IMR-90 (cell line): ENCODE data around the gene KCNMB3. TPM values are rescaled to one million over a fixed set of nuclear protein-coding genes. Genes with fewer than 3 reads are reported as not detected.

Experiments used
- ATAC-seq: fragments of 200-7000 bp; cut with Tn5 transposase; 2 replicates; pipeline ENCODE4 v1.9.1; 2020; ENCODE audit warnings: low read depth, mild to moderate bottlenecking, moderate library complexity
- BruUV-seq: library from RNA; stranded (reverse); fragments of 400-500 nt; replicated peaks from 2 replicates; lab custom pipeline; 2021; lab: Mats Ljungman, UMichigan
- CTCF ChIA-PET: fragments of 300-600 bp; formaldehyde crosslinking; extraction: SDS; loops from one replicate; lab custom pipeline; 2021; ENCODE audit warnings: antibody characterized with exemption; lab: Yijun Ruan, JAX
- POLR2A ChIA-PET: fragments of 300-600 bp; sonication (Branson Sonifier 250); formaldehyde crosslinking; loops from one replicate; lab custom pipeline; 2022; ENCODE audit warnings: antibody characterized with exemption; ENCODE audit not compliant: unreplicated experiment; lab: Charles Lee
- DNase-seq: peaks from one replicate; pipeline ENCODE4 v3.0.0; 2013
- H2AFZ ChIP-seq: replicated peaks from 2 replicates; pipeline ENCODE3; 2013; ENCODE audit warnings: low read length, mild to moderate bottlenecking; ENCODE audit not compliant: poor library complexity
- H2AK5ac ChIP-seq: 2 replicates; pipeline ENCODE4 v1.6.1; 2013; ENCODE audit warnings: low read depth, low read length, inconsistent platforms
- H2AK9ac ChIP-seq: replicated peaks from 2 replicates; pipeline ENCODE3; 2013; ENCODE audit warnings: mild to moderate bottlenecking, low read depth, low read length, moderate library complexity; ENCODE audit not compliant: poor library complexity
- H2BK120ac ChIP-seq: 2 replicates; pipeline ENCODE4 v1.6.1; 2013; ENCODE audit warnings: low read depth, low read length, inconsistent platforms
- H2BK15ac ChIP-seq: 3 replicates; pipeline ENCODE4 v1.6.1; 2013; ENCODE audit warnings: low read depth, low read length, inconsistent platforms
- H2BK20ac ChIP-seq: 2 replicates; pipeline ENCODE4 v1.6.1; 2013; ENCODE audit warnings: low read depth, mild to moderate bottlenecking, inconsistent platforms, low read length, moderate library complexity
- H2BK5ac ChIP-seq: 2 replicates; pipeline ENCODE4 v1.6.1; 2013; ENCODE audit warnings: mild to moderate bottlenecking, low read depth, low read length, inconsistent platforms; ENCODE audit not compliant: poor library complexity, severe bottlenecking
- H3K14ac ChIP-seq: replicated peaks from 2 replicates; pipeline ENCODE4 v1.6.1; 2013; ENCODE audit warnings: low read depth, low read length, inconsistent platforms
- H3K18ac ChIP-seq: 2 replicates; pipeline ENCODE4 v1.6.1; 2013; ENCODE audit warnings: low read depth, low read length, control low read depth
- H3K23ac ChIP-seq: 2 replicates; pipeline ENCODE4 v1.6.1; 2013; ENCODE audit warnings: low read depth, low read length, inconsistent platforms
- H3K27ac ChIP-seq: 2 replicates; pipeline ENCODE4 v1.5.1; 2013; ENCODE audit warnings: mild to moderate bottlenecking, control low read depth, low read length; ENCODE audit not compliant: insufficient read depth
- H3K27me3 ChIP-seq: 2 replicates; pipeline ENCODE4 v1.6.1; 2013; ENCODE audit warnings: low read length; ENCODE audit not compliant: control insufficient read depth, insufficient read depth
- H3K36me3 ChIP-seq: 2 replicates; pipeline ENCODE4 v1.6.1; 2013; ENCODE audit warnings: low read length, mixed read lengths; ENCODE audit not compliant: control insufficient read depth, insufficient read depth
- H3K4ac ChIP-seq: 2 replicates; pipeline ENCODE4 v1.6.1; 2013; ENCODE audit warnings: low read depth, low read length, inconsistent platforms
- H3K4me1 ChIP-seq: 2 replicates; pipeline ENCODE4 v1.6.1; 2013; ENCODE audit warnings: low read length, mixed read lengths; ENCODE audit not compliant: control insufficient read depth, insufficient read depth
- H3K4me2 ChIP-seq: 2 replicates; pipeline ENCODE4 v1.6.1; 2013; ENCODE audit warnings: low read depth, mild to moderate bottlenecking, control low read depth, low read length, moderate library complexity
- H3K4me3 ChIP-seq: 2 replicates; pipeline ENCODE4 v1.5.1; 2013; ENCODE audit warnings: low read depth, mild to moderate bottlenecking, control low read depth, low read length, moderate library complexity; ENCODE audit not compliant: insufficient read depth
- H3K56ac ChIP-seq: 2 replicates; pipeline ENCODE4 v1.6.1; 2013; ENCODE audit warnings: low read length, inconsistent platforms; ENCODE audit not compliant: insufficient read depth; ENCODE audit errors: extremely low read depth
- H3K79me1 ChIP-seq, 2 experiments: 2 replicates each; pipeline ENCODE4 v1.6.1; 2013; ENCODE audit warnings: low read length in 2 of 2, inconsistent platforms in 1 of 2, low read depth in 1 of 2
- H3K9ac ChIP-seq: 2 replicates; pipeline ENCODE4 v1.6.1; 2013; ENCODE audit warnings: low read depth, low read length, control low read depth
- H3K9me1 ChIP-seq: 2 replicates; pipeline ENCODE4 v1.6.1; 2013; ENCODE audit warnings: low read length, inconsistent platforms; ENCODE audit not compliant: insufficient read depth
- H3K9me3 ChIP-seq: 2 replicates; pipeline ENCODE4 v1.6.1; 2013; ENCODE audit warnings: low read length; ENCODE audit not compliant: control insufficient read depth, insufficient read depth
- H4K20me1 ChIP-seq: 2 replicates; pipeline ENCODE4 v1.6.1; 2013; ENCODE audit warnings: low read length, inconsistent platforms; ENCODE audit not compliant: insufficient read depth
- H4K5ac ChIP-seq: 2 replicates; pipeline ENCODE4 v1.6.1; 2013; ENCODE audit warnings: mild to moderate bottlenecking, low read depth, low read length, control low read depth
- H4K8ac ChIP-seq, 2 experiments: 2 replicates each; pipeline ENCODE4 v1.6.1; 2013; ENCODE audit warnings: low read depth in 2 of 2, low read length in 2 of 2, control low read depth in 1 of 2, inconsistent platforms in 1 of 2
- H4K91ac ChIP-seq: 2 replicates; pipeline ENCODE4 v1.6.1; 2013; ENCODE audit warnings: low read depth, low read length, inconsistent platforms; ENCODE audit not compliant: insufficient read depth
- BHLHE40 ChIP-seq: fragments of 150-350 bp; IDR thresholded peaks from 2 replicates; pipeline ENCODE4 v1.6.1; 2016; ENCODE audit warnings: mild to moderate bottlenecking, low read depth, low read length
- CEBPB ChIP-seq: IDR thresholded peaks from 2 replicates; pipeline ENCODE4 v1.6.1; 2012; ENCODE audit warnings: low read depth, low read length, improper control_type of control experiment
- CHD1 ChIP-seq: IDR thresholded peaks from 2 replicates; pipeline ENCODE4 v1.6.1; 2012; ENCODE audit warnings: low read depth, low read length, improper control_type of control experiment
- FOS ChIP-seq: fragments of 150-350 bp; IDR thresholded peaks from 2 replicates; pipeline ENCODE4 v1.6.1; 2016; ENCODE audit warnings: low read depth, low read length
- MAFK ChIP-seq: IDR thresholded peaks from 2 replicates; pipeline ENCODE4 v1.6.1; 2012; ENCODE audit warnings: low read depth, low read length, improper control_type of control experiment
- MAZ ChIP-seq: IDR thresholded peaks from 2 replicates; pipeline ENCODE4 v1.6.1; 2012; ENCODE audit warnings: low read depth, mild to moderate bottlenecking, low read length, improper control_type of control experiment, moderate library complexity, borderline replicate concordance
- MXI1 ChIP-seq: IDR thresholded peaks from 2 replicates; pipeline ENCODE4 v1.6.1; 2012; ENCODE audit warnings: low read depth, mild to moderate bottlenecking, low read length, moderate library complexity, borderline replicate concordance
- NFE2L2 ChIP-seq: fragments of 150-350 bp; IDR thresholded peaks from 2 replicates; pipeline ENCODE4 v1.6.1; 2016; ENCODE audit warnings: low read depth, mild to moderate bottlenecking, low read length
- POLR2A ChIP-seq: IDR thresholded peaks from 2 replicates; pipeline ENCODE4 v1.6.1; 2012; ENCODE audit warnings: mild to moderate bottlenecking, low read depth, low read length
- RAD21 ChIP-seq: IDR thresholded peaks from 2 replicates; pipeline ENCODE4 v1.6.1; 2012; ENCODE audit warnings: low read length, improper control_type of control experiment
- RCOR1 ChIP-seq: IDR thresholded peaks from 2 replicates; pipeline ENCODE4 v1.6.1; 2012; ENCODE audit warnings: mild to moderate bottlenecking, low read length, improper control_type of control experiment; ENCODE audit not compliant: insufficient replicate concordance
- RFX5 ChIP-seq: IDR thresholded peaks from 2 replicates; pipeline ENCODE4 v1.8.0; 2012; ENCODE audit warnings: low read depth, mild to moderate bottlenecking, low read length, moderate library complexity
- SMC3 ChIP-seq: fragments of 150-350 bp; IDR thresholded peaks from 2 replicates; pipeline ENCODE4 v1.6.1; 2016; ENCODE audit warnings: low read depth, mild to moderate bottlenecking, antibody characterized with exemption, low read length, moderate library complexity
- WGBS, 2 experiments: methylation state at CpG; one replicate each; pipeline versions ENCODE4 v1.1.5 to v1.1.7; 2013; ENCODE audit warnings: missing lambda C conversion rate in 2 of 2; ENCODE audit not compliant: insufficient read length in 1 of 2; ENCODE audit errors: extremely low coverage in 2 of 2; 5-methylcytosine and 5-hydroxymethylcytosine counted together
- dilution Hi-C: fragments of 300-500 bp; cut with HindIII; formaldehyde crosslinking; loops from one replicate; pipeline ENCODE4 v1.14.3; 2018; ENCODE audit warnings: low sequenced_read_pairs; ENCODE audit not compliant: unreplicated experiment
- in situ Hi-C: fragments of 300-500 bp; cut with MboI; formaldehyde crosslinking; loops from 3 replicates; pipeline ENCODE4 v1.14.3; 2019; ENCODE audit warnings: low sequenced_read_pairs, inconsistent platforms, mixed read lengths
- intact Hi-C: fragments of 100-400 bp; cut with micrococcal nuclease; formaldehyde crosslinking; loops from 2 replicates; pipeline ENCODE4 v1.10.0; 2022
- polyA plus RNA-seq, 3 experiments: library from polyadenylated mRNA; depleted of rRNA; stranded (reverse); fragments of >200 nt; gene quantifications; 2 replicates each; pipeline ENCODE4 v1.2.3, GENCODE V29; 2012; ENCODE audit warnings: low replicate concordance in 1 of 3
- total RNA-seq: library from RNA; depleted of rRNA; stranded (reverse); fragments of >200 nt; gene quantifications from 2 replicates; pipeline ENCODE4 v1.2.3, GENCODE V29; 2012
- TF ChIP-seq, protein P1 (sequence below): fragments of 150-350 bp; IDR thresholded peaks from 2 replicates; pipeline ENCODE4 v1.6.1; 2016; ENCODE audit warnings: low read depth, mild to moderate bottlenecking, low read length, moderate library complexity, borderline replicate concordance
- TF ChIP-seq, protein P2 (sequence below): fragments of 150-350 bp; IDR thresholded peaks from 2 replicates; pipeline ENCODE4 v1.6.1; 2017; ENCODE audit warnings: mild to moderate bottlenecking, antibody characterized with exemption, low read length, low read depth
- TF ChIP-seq, protein P3 (sequence below): conservative IDR thresholded peaks from 2 replicates; pipeline ENCODE4 v1.5.1; 2012; ENCODE audit warnings: mild to moderate bottlenecking, low read depth, low read length, improper control_type of control experiment

Gene KCNMB3
- total and polyA plus RNA-seq, 2 of the 4 experiments (the other 2 are of a cell fraction), result 0.72 to 1.2 TPM

DNA sequence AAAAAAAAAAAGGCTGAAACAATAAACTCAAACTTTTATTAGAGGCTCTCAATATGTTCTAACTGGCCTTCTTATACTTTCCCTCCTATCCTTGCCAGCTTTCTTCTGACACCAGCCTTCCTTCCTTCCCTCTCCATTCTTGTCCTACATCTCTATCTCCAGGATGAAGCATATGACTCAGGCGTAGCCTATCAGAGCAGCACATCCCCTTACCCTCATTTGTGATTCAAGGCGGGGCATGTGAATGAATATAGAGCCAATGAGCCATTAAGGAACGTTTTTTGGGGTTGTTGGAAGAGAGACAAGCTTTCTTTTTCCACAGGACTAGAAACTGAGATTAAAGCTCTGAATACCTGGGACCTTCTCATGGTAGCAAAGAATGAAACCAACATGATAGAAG, 25.1 kb upstream of the KCNMB3 start:
- Histone ChIP-seq H3K4me2 (no peak overlapping the region), H3K4ac (no peak overlapping the region), H3K4me3 (no peak overlapping the region), H2BK20ac (no peak overlapping the region), H3K14ac (no peak overlapping the region; the same call in 1 of the 2 replicates), H3K9ac (no peak overlapping the region), H4K20me1 (no peaks in the 10 kb centered on the region), H2BK120ac (no peak overlapping the region), H4K8ac (no peak overlapping the region), H3K4me1 (no peaks in the 10 kb centered on the region), H3K23ac (no peak overlapping the region), H3K36me3 (no peaks in the 10 kb centered on the region), H4K5ac (no peak overlapping the region), H4K91ac (no peak overlapping the region), H3K18ac (no peak overlapping the region), H3K9me1 (no peaks in the 10 kb centered on the region), H3K9me3 (no peaks in the 10 kb centered on the region), H3K27ac (no peak overlapping the region), H3K27me3 (peaks cover 4% of the 10 kb centered on the region; the same call in 1 of the 2 replicates), H2AK5ac (no peak overlapping the region), H2BK15ac (no peak overlapping the region), H3K79me1 (no peaks in the 10 kb centered on the region), H2BK5ac (no peak overlapping the region), H3K56ac (no peak overlapping the region), H2AFZ (no peak overlapping the region), H2AK9ac (no peak overlapping the region)
- DNase-seq (no peak), ATAC-seq (no peak)
- in situ Hi-C loops (no loop called here), dilution Hi-C loops (loop anchor here (25.0 kb wide), 1 partner anchor 164 kb away; no protein-coding TSS in a partner anchor), intact Hi-C loops (loop anchor here (10.0 kb wide), 1 partner anchor 851 kb away; no protein-coding TSS in a partner anchor)
- TF ChIP-seq RCOR1, result no peak
- TF ChIP-seq BHLHE40, result no peak
- TF ChIP-seq, protein P1, sequence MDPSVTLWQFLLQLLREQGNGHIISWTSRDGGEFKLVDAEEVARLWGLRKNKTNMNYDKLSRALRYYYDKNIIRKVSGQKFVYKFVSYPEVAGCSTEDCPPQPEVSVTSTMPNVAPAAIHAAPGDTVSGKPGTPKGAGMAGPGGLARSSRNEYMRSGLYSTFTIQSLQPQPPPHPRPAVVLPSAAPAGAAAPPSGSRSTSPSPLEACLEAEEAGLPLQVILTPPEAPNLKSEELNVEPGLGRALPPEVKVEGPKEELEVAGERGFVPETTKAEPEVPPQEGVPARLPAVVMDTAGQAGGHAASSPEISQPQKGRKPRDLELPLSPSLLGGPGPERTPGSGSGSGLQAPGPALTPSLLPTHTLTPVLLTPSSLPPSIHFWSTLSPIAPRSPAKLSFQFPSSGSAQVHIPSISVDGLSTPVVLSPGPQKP, result no peak
- no peak for TF ChIP-seq RAD21
- TF ChIP-seq CHD1, result no peak
- TF ChIP-seq POLR2A, result no peak
- no peak for TF ChIP-seq MAZ
- TF ChIP-seq SMC3, result no peak
- TF ChIP-seq CEBPB, result no peak
- TF ChIP-seq RFX5, result no peak
- TF ChIP-seq MAFK, result no peak
- TF ChIP-seq, protein P2, sequence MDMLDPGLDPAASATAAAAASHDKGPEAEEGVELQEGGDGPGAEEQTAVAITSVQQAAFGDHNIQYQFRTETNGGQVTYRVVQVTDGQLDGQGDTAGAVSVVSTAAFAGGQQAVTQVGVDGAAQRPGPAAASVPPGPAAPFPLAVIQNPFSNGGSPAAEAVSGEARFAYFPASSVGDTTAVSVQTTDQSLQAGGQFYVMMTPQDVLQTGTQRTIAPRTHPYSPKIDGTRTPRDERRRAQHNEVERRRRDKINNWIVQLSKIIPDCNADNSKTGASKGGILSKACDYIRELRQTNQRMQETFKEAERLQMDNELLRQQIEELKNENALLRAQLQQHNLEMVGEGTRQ, result no peak
- no peak for TF ChIP-seq FOS
- TF ChIP-seq, protein P3, sequence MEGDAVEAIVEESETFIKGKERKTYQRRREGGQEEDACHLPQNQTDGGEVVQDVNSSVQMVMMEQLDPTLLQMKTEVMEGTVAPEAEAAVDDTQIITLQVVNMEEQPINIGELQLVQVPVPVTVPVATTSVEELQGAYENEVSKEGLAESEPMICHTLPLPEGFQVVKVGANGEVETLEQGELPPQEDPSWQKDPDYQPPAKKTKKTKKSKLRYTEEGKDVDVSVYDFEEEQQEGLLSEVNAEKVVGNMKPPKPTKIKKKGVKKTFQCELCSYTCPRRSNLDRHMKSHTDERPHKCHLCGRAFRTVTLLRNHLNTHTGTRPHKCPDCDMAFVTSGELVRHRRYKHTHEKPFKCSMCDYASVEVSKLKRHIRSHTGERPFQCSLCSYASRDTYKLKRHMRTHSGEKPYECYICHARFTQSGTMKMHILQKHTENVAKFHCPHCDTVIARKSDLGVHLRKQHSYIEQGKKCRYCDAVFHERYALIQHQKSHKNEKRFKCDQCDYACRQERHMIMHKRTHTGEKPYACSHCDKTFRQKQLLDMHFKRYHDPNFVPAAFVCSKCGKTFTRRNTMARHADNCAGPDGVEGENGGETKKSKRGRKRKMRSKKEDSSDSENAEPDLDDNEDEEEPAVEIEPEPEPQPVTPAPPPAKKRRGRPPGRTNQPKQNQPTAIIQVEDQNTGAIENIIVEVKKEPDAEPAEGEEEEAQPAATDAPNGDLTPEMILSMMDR, result no peak
- TF ChIP-seq MXI1, result no peak
- no peak for TF ChIP-seq NFE2L2
- WGBS, 2 experiments, result no CpG with 5 or more reads among the region's 3 CpGs
- POLR2A ChIA-PET, result no interaction called here
- CTCF ChIA-PET, result interaction anchor here (0.7 to 1.0 kb wide), 4 partner anchors 11 to 171 kb away, joined by 3 to 8 read pairs (median 4); no protein-coding TSS in a partner anchor
- BruUV-seq, result no TSS peak
